Epithelial cell of proximal tubule (primary cell): ENCODE results near the gene KRCC1. TPM values are rescaled to one million over a fixed set of nuclear protein-coding genes. Genes with fewer than 3 reads are reported as not detected.

Experiments used
- DNase-seq: peaks from one replicate; pipeline ENCODE4 v3.0.0-alpha.2; 2011; ENCODE audit warnings: low read depth
- H3K4me3 ChIP-seq: 2 replicates; pipeline ENCODE4 v1.5.1; 2011; ENCODE audit warnings: low read depth, mild to moderate bottlenecking, low read length
- CTCF ChIP-seq: conservative IDR thresholded peaks from 2 replicates; pipeline ENCODE4 v1.5.1; 2012; ENCODE audit warnings: low read depth, mild to moderate bottlenecking, low read length
- total RNA-seq: library from RNA; depleted of rRNA; stranded (reverse); fragments of >200 nt; gene quantifications from 2 replicates; pipeline ENCODE4 v1.2.3, GENCODE V29; 2015

KRCC1 gene
- total RNA-seq, 1 donor from 2014 or later = 24.1 TPM

- TF ChIP-seq CTCF = no peak
- no peak for DNase-seq
- no peak overlapping the region for H3K4me3 ChIP-seq
Observed at GRCh38 chr2:88068044-88068443, 12.5 kb upstream of the KRCC1 start.

- TF ChIP-seq CTCF = no peak
- H3K4me3 ChIP-seq = no peak within 1 kb of the TSS
- no peak for DNase-seq
Observed at GRCh38 chr2:88067598-88067997, 12.0 kb upstream of the KRCC1 start, which contains the start of gene SMYD1. Gene SMYD1 (plus strand): TSS chr2:88067825. CDS start chr2:88067865, 40 bp downstream.

- no peak overlapping the region for H3K4me3 ChIP-seq
- no peak for DNase-seq
- TF ChIP-seq CTCF = no peak
Observed at GRCh38 chr2:88067189-88067588, 11.6 kb upstream of the KRCC1 start.

GRCh38 chr2:88066543-88066942, 11.0 kb upstream of the KRCC1 start:
- TF ChIP-seq CTCF = no peak
- no peak for DNase-seq
- H3K4me3 ChIP-seq = no peak overlapping the region

GRCh38 chr2:88061295-88061694, 5.7 kb upstream of the KRCC1 start:
- H3K4me3 ChIP-seq = no peak overlapping the region
- DNase-seq = no peak
- TF ChIP-seq CTCF = no peak

- no peak for TF ChIP-seq CTCF
- DNase-seq = no peak
- no peak overlapping the region for H3K4me3 ChIP-seq
Observed at GRCh38 chr2:88060907-88061275, 5.3 kb upstream of the KRCC1 start.

- H3K4me3 ChIP-seq = no peak overlapping the region
- DNase-seq = no peak
Observed at GRCh38 chr2:88059979-88060906, 4.7 kb upstream of the KRCC1 start.

More at GRCh38 chr2:88059979-88060906, 4.7 kb upstream of the KRCC1 start:
- TF ChIP-seq CTCF = peak; percentile 90
